HEK293 (cell line): ENCODE measurements around the gene AGRN.

ENCODE experiments used
- ATF2 ChIP-seq: fragments of 450-650 bp; formaldehyde crosslinking; IDR thresholded peaks from 2 replicates; pipeline ENCODE4 v1.5.1; 2016; ENCODE audit warnings: missing biosample characterization, missing genetic modification characterization, low read depth
- GLI2 ChIP-seq: fragments of 450-650 bp; formaldehyde crosslinking; IDR thresholded peaks from 2 replicates; pipeline ENCODE4; 2017; ENCODE audit warnings: missing biosample characterization, missing genetic modification characterization, low read depth, borderline replicate concordance
- HOXC10 ChIP-seq: sonication (generic); formaldehyde crosslinking; IDR thresholded peaks from 2 replicates; pipeline ENCODE4 v1.8.1; 2023; ENCODE audit warnings: mild to moderate bottlenecking, missing genetic modification reagents
- KLF8 ChIP-seq: fragments of 450-650 bp; formaldehyde crosslinking; IDR thresholded peaks from 2 replicates; pipeline ENCODE4 v1.5.1; 2016; ENCODE audit warnings: missing biosample characterization, missing genetic modification characterization
- MZF1 ChIP-seq: fragments of 450-650 bp; formaldehyde crosslinking; IDR thresholded peaks from 2 replicates; pipeline ENCODE4 v1.5.1; 2017; ENCODE audit warnings: missing biosample characterization, missing genetic modification characterization, borderline replicate concordance
- PRDM10 ChIP-seq: fragments of 450-650 bp; formaldehyde crosslinking; IDR thresholded peaks from 2 replicates; pipeline ENCODE4 v1.5.1; 2016; ENCODE audit warnings: missing biosample characterization, missing genetic modification characterization
- REPIN1 ChIP-seq: fragments of 450-650 bp; formaldehyde crosslinking; IDR thresholded peaks from 2 replicates; pipeline ENCODE4 v1.5.1; 2017; ENCODE audit warnings: missing biosample characterization, missing genetic modification characterization, low read depth
- SCRT1 ChIP-seq: fragments of 450-650 bp; formaldehyde crosslinking; IDR thresholded peaks from 2 replicates; pipeline ENCODE4 v1.5.1; 2016; ENCODE audit warnings: missing biosample characterization, missing genetic modification characterization, borderline replicate concordance
- ZBTB8A ChIP-seq: fragments of 450-650 bp; formaldehyde crosslinking; IDR thresholded peaks from 2 replicates; pipeline ENCODE4 v1.5.1; 2016; ENCODE audit warnings: missing biosample characterization, missing genetic modification characterization
- ZFHX2 ChIP-seq: fragments of 450-650 bp; formaldehyde crosslinking; conservative IDR thresholded peaks from 2 replicates; pipeline ENCODE4 v1.5.1; 2016; ENCODE audit warnings: missing biosample characterization, missing genetic modification characterization
- ZNF10 ChIP-seq: fragments of 450-650 bp; formaldehyde crosslinking; IDR thresholded peaks from 2 replicates; pipeline ENCODE4 v1.5.1; 2017; ENCODE audit warnings: missing biosample characterization, missing genetic modification characterization
- ZNF140 ChIP-seq: fragments of 450-650 bp; formaldehyde crosslinking; IDR thresholded peaks from 2 replicates; pipeline ENCODE4 v1.5.1; 2016; ENCODE audit warnings: missing biosample characterization, missing genetic modification characterization
- ZNF302 ChIP-seq: fragments of 450-650 bp; formaldehyde crosslinking; IDR thresholded peaks from 2 replicates; pipeline ENCODE4 v1.5.1; 2016; ENCODE audit warnings: missing biosample characterization, missing genetic modification characterization, low read depth
- ZNF324 ChIP-seq: fragments of 450-650 bp; formaldehyde crosslinking; IDR thresholded peaks from 2 replicates; pipeline ENCODE4 v1.5.1; 2016; ENCODE audit warnings: missing biosample characterization, missing genetic modification characterization
- ZNF335 ChIP-seq: fragments of 450-650 bp; formaldehyde crosslinking; conservative IDR thresholded peaks from 2 replicates; pipeline ENCODE4 v1.5.1; 2016; ENCODE audit warnings: missing biosample characterization, missing genetic modification characterization
- ZNF549 ChIP-seq: fragments of 450-650 bp; IDR thresholded peaks from 2 replicates; pipeline ENCODE4 v1.5.1; 2018; ENCODE audit warnings: missing biosample characterization, missing genetic modification characterization, mild to moderate bottlenecking, inconsistent platforms, moderate library complexity
- ZNF658 ChIP-seq: fragments of 450-650 bp; formaldehyde crosslinking; IDR thresholded peaks from 2 replicates; pipeline ENCODE4; 2016; ENCODE audit warnings: missing biosample characterization, missing genetic modification characterization
- ZNF660 ChIP-seq: fragments of 450-650 bp; IDR thresholded peaks from 2 replicates; pipeline ENCODE4 v1.5.1; 2018; ENCODE audit warnings: missing biosample characterization, mild to moderate bottlenecking, missing genetic modification characterization
- ZNF830 ChIP-seq: fragments of 450-650 bp; IDR thresholded peaks from 2 replicates; pipeline ENCODE4 v1.5.0; 2018; ENCODE audit warnings: missing biosample characterization, missing genetic modification characterization, low read depth, mild to moderate bottlenecking, moderate library complexity
- TF ChIP-seq, protein P1 (sequence below): fragments of 450-650 bp; formaldehyde crosslinking; IDR thresholded peaks from 2 replicates; pipeline ENCODE4 v1.5.1; 2016; ENCODE audit warnings: missing biosample characterization, missing genetic modification characterization
- TF ChIP-seq, protein P2 (sequence below): fragments of 450-650 bp; formaldehyde crosslinking; IDR thresholded peaks from 2 replicates; pipeline ENCODE4 v1.5.1; 2016; ENCODE audit warnings: missing biosample characterization, missing genetic modification characterization
- TF ChIP-seq, protein P3 (sequence below): fragments of 450-650 bp; formaldehyde crosslinking; IDR thresholded peaks from 2 replicates; pipeline ENCODE4 v1.5.1; 2016; ENCODE audit warnings: missing biosample characterization, missing genetic modification characterization, borderline replicate concordance

AGRN gene

DNA sequence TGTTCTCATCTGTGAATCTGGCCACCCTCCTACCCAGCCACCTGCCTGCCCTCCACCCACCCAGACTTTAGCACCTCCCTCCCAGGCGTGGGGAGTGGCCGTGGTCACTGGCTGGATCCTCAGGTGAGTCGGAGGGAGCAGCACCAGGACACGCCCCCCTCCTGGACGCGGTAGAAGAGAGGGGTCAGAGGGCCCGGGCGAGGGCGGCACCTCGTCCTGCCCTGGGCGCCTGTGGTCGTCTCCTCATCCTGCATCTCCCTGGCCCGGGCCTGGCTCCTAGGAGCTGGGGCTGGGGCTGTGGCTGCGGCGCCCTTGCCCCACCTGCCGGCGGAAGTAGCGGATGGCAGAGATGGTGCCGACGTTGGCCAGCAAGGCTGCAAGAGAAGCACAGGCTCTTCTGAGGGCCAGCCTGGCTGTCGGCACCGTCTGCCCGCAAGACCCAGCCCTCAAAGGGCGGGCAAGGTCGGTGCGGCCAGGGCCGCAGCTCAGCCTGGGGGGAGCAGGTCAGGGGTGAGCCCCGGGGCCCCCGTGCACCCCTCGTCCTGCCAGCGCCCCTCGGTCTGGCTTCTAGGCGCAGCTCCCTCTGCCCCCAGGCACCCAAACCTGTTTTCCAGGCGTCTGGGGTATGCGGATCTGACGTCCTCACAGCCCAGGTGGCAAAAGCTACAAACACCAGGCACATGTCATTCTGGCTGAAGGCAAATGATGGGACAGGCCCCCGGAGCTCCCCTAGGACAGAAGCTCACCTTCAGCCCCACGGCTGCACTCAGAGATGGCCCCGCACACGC is 43.8 kb upstream of the AGRN start (continued):
- TF ChIP-seq SCRT1 (tag by site-specific recombination) (no peak), ZNF10 (tag by site-specific recombination) (peak; percentile 35; the same call in 1 of the 2 replicates), ZNF335 (tag by site-specific recombination) (peak; percentile 93), GLI2 (no peak), PRDM10 (tag by site-specific recombination) (peak; percentile 57; the same call in 1 of the 2 replicates), ZNF302 (tag by site-specific recombination) (no peak), MZF1 (tag by site-specific recombination) (no peak), ZNF658 (tag by site-specific recombination) (no peak), REPIN1 (no peak), ZNF830 (no peak), ATF2 (no peak), ZNF140 (no peak), HOXC10 (no peak), ZFHX2 (peak; percentile 57; the same call in 1 of the 2 replicates), ZNF660 (tag by site-specific recombination) (peak; percentile 57; the same call in 1 of the 2 replicates), ZBTB8A (tag by site-specific recombination) (peak; percentile 95), KLF8 (tag by site-specific recombination) (peak; percentile 78), ZNF324 (tag by site-specific recombination) (no peak), ZNF549 (no peak)
- TF ChIP-seq, protein P1, sequence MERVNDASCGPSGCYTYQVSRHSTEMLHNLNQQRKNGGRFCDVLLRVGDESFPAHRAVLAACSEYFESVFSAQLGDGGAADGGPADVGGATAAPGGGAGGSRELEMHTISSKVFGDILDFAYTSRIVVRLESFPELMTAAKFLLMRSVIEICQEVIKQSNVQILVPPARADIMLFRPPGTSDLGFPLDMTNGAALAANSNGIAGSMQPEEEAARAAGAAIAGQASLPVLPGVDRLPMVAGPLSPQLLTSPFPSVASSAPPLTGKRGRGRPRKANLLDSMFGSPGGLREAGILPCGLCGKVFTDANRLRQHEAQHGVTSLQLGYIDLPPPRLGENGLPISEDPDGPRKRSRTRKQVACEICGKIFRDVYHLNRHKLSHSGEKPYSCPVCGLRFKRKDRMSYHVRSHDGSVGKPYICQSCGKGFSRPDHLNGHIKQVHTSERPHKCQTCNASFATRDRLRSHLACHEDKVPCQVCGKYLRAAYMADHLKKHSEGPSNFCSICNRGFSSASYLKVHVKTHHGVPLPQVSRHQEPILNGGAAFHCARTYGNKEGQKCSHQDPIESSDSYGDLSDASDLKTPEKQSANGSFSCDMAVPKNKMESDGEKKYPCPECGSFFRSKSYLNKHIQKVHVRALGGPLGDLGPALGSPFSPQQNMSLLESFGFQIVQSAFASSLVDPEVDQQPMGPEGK (tag by site-specific recombination), result peak; percentile 91
- TF ChIP-seq, protein P2, sequence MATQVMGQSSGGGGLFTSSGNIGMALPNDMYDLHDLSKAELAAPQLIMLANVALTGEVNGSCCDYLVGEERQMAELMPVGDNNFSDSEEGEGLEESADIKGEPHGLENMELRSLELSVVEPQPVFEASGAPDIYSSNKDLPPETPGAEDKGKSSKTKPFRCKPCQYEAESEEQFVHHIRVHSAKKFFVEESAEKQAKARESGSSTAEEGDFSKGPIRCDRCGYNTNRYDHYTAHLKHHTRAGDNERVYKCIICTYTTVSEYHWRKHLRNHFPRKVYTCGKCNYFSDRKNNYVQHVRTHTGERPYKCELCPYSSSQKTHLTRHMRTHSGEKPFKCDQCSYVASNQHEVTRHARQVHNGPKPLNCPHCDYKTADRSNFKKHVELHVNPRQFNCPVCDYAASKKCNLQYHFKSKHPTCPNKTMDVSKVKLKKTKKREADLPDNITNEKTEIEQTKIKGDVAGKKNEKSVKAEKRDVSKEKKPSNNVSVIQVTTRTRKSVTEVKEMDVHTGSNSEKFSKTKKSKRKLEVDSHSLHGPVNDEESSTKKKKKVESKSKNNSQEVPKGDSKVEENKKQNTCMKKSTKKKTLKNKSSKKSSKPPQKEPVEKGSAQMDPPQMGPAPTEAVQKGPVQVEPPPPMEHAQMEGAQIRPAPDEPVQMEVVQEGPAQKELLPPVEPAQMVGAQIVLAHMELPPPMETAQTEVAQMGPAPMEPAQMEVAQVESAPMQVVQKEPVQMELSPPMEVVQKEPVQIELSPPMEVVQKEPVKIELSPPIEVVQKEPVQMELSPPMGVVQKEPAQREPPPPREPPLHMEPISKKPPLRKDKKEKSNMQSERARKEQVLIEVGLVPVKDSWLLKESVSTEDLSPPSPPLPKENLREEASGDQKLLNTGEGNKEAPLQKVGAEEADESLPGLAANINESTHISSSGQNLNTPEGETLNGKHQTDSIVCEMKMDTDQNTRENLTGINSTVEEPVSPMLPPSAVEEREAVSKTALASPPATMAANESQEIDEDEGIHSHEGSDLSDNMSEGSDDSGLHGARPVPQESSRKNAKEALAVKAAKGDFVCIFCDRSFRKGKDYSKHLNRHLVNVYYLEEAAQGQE (tag by site-specific recombination), result no peak
- TF ChIP-seq, protein P3, sequence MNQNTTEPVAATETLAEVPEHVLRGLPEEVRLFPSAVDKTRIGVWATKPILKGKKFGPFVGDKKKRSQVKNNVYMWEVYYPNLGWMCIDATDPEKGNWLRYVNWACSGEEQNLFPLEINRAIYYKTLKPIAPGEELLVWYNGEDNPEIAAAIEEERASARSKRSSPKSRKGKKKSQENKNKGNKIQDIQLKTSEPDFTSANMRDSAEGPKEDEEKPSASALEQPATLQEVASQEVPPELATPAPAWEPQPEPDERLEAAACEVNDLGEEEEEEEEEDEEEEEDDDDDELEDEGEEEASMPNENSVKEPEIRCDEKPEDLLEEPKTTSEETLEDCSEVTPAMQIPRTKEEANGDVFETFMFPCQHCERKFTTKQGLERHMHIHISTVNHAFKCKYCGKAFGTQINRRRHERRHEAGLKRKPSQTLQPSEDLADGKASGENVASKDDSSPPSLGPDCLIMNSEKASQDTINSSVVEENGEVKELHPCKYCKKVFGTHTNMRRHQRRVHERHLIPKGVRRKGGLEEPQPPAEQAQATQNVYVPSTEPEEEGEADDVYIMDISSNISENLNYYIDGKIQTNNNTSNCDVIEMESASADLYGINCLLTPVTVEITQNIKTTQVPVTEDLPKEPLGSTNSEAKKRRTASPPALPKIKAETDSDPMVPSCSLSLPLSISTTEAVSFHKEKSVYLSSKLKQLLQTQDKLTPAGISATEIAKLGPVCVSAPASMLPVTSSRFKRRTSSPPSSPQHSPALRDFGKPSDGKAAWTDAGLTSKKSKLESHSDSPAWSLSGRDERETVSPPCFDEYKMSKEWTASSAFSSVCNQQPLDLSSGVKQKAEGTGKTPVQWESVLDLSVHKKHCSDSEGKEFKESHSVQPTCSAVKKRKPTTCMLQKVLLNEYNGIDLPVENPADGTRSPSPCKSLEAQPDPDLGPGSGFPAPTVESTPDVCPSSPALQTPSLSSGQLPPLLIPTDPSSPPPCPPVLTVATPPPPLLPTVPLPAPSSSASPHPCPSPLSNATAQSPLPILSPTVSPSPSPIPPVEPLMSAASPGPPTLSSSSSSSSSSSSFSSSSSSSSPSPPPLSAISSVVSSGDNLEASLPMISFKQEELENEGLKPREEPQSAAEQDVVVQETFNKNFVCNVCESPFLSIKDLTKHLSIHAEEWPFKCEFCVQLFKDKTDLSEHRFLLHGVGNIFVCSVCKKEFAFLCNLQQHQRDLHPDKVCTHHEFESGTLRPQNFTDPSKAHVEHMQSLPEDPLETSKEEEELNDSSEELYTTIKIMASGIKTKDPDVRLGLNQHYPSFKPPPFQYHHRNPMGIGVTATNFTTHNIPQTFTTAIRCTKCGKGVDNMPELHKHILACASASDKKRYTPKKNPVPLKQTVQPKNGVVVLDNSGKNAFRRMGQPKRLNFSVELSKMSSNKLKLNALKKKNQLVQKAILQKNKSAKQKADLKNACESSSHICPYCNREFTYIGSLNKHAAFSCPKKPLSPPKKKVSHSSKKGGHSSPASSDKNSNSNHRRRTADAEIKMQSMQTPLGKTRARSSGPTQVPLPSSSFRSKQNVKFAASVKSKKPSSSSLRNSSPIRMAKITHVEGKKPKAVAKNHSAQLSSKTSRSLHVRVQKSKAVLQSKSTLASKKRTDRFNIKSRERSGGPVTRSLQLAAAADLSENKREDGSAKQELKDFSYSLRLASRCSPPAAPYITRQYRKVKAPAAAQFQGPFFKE (tag by site-specific recombination), result no peak
